ENCODE results near the gene KDM2B.

The KDM2B gene

DNA sequence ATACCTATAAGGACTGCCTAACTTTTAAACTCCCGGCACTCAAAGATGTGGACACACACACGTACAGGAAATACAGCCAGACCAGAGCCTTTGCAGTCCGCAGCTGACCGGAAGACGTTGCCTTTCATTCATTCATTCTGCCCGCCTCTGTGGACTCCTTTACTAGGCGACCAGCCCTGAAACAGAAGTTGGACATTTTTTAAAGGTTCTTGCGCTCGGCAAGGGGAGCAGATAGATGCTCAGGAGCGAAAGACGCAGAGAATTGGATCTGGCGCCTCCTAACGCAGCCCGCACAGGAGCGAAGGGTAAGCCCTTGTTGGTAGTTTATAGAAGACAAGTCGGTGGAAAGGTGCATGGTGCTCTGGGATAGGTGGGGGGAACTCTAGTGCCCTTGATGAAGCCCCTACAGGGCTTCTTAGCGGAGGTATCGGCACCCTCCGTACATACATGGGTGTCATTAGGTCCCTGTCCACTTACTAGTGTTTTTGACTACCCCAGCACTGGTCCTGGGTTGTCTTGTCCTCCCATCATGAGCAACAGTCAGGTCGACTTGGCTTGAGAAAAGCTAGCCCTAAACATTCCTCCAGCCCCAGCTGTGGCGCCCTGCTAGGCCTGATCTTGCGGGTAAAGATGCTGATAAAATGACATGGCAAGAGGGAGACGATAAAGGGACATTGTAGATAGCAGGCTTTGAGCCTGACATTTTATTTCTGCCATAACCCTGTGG, at the start of gene KDM2B:
Gene KDM2B (minus strand): TSS at position 65 of the 727 bp plus-strand sequence. CDS start 112 bp downstream, outside the sequence.
- no peak for DNase-seq (ENCODE audit: low read depth in 2 of 2)

DNA sequence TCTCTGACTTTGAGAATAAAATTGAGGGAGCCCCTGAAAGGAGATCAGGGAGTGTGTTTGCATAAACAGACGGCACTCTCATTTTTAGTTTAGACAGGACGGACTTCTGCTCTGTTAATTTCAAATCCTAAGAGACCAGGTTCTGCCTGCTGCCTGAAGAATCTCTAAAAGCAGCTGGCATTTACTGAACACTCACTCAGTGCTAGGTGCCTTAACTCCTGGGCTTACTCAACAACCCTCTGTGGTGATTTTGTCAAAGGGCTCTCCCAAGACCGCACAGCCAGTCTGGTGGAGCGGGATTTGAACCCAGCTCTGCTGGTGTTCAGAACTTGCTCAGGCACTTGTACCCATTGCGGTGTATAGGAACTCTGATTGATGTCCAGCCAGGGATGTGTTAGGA, 47.7 kb upstream of the KDM2B start:
- no peak for DNase-seq (ENCODE audit: low read depth in 2 of 2)

- DNase-seq (ENCODE audit: low read depth in 2 of 2) = no peak
These were observed 47.2 kb upstream of the KDM2B start for GRCh38 chr12:121628037-121628436.

DNA sequence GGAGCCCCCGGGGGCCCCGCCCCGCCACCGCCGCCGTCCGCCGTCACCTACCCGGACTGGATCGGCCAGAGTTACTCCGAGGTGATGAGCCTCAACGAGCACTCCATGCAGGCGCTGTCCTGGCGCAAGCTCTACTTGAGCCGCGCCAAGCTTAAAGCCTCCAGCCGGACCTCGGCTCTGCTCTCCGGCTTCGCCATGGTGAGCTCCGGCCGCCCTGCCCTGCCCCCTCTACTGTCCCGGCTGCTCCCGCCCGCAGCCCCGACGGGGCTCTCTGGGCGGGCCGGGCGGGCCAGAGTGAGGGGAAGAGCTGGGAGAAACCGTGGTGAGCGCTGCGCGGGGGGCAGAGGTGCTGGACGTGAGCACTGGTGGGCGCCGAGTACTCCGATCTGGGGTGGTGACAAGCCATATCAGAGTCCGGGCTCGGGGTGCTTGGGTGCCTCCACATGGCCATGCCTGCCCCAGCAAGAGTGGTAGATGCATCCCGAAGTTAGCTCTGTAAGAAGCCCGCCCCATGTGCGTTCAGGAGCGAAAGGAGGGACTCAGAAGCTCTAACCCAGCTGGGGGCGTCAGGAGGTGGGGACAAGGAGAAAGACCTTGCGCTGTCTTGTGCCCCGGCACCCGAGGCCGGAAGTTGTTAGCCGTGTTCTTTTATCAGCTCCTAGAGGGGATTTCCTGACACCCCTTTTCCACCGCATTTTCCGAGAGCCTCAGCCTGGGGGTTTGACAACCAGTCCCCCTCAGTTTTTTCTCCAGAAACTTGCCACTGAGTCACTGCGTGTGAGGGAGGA, 46.2 kb upstream of the KDM2B start:
- peak; percentile 86 to 92 for DNase-seq (ENCODE audit: low read depth in 2 of 2)

DNA sequence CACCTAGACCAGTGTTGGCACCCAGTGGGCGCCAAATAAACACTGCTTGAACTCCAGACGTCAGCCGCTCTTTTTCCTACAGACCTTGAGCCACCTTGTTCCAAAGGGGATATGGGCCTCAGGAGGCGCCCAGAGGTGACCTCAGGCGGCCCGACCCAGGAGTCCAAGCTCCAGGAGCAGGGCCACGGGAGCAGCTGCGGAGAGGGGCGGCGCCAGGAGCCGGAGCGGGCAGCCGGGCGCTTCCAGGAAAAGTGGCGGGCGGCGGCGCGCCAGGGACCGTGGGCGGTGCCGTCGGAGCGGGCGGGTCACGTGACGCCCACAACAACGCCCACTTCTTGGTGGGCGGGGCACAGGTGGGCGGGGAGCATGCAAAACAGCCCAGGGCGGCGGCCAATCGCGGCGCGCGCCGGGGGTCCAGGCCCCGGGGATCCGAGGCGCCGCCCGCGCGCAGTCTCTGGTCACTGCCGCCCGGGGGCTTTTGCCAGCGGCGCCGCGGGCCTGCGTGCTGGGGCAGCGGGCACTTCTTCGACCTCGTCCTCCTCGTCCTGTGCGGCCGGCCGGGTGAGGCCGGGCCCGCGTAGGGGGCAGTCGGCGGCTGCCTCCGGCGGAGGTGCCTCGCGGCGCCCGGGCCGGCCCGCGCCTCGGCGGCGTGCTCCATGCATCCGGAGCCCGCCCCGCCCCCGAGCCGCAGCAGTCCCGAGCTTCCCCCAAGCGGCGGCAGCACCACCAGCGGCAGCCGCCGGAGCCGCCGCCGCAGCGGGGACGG, 45.4 kb upstream of the KDM2B start, which contains the start of gene ORAI1:
Gene ORAI1 (plus strand): TSS at position 444 of the 766 bp plus-strand sequence.
- DNase-seq (ENCODE audit: low read depth in 2 of 2) = peak; percentile 97 to 98

DNA sequence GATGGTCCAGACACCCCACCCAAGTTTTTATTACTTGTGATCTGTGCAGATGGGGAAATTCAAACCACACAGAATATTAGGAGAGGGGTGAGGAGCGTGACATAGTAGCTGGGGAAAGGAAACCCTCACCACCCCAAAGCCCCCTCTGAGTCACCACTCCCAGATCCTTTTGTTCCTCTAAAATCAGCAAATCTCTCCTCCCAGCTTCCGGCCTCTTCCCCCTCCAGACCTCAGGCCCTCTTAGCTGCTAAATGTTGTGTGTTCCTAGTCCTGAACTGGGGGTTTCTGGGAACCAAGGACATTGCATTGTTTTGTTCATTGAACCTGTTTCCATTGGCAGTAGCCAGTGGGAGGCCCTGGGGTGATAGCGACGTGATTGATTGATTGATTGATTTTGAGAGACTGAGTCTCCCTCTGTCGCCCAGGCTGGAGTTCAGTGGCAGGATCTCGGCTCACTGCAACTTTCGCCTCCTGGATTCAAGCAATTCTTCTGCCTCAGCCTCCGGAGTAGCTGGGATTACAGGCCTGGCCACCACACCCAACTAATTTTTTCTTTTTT, 39.6 kb upstream of the KDM2B start:
- DNase-seq (ENCODE audit: low read depth in 2 of 2) = no peak

DNA sequence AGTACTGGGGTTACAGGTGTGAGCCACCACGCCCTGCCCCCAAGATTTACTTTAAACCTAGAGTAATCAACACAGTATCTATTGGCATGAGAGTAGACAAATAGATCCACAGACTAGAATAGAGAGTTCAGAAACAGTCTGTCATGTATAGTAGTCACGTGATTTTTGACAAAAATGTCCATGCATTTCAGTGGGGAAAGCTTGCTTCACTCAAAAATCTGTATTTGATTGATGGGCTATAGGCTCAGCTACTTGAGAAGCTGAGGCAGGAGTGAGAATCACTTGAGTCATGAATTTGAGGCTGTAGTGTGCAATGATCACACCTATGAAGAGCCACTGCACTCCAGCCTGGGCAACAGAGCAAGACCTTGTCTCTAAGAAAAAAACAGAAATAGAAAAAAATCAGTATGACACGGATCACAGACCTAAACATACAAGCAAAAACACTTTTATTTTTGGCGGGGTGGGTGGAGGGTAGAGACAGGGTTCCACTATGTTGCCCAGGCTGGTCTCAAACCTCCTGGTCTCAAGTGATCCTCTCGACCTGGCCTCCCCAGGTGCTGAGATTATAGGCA, 37.9 kb upstream of the KDM2B start:
- DNase-seq (ENCODE audit: low read depth in 2 of 2) = no peak

DNA sequence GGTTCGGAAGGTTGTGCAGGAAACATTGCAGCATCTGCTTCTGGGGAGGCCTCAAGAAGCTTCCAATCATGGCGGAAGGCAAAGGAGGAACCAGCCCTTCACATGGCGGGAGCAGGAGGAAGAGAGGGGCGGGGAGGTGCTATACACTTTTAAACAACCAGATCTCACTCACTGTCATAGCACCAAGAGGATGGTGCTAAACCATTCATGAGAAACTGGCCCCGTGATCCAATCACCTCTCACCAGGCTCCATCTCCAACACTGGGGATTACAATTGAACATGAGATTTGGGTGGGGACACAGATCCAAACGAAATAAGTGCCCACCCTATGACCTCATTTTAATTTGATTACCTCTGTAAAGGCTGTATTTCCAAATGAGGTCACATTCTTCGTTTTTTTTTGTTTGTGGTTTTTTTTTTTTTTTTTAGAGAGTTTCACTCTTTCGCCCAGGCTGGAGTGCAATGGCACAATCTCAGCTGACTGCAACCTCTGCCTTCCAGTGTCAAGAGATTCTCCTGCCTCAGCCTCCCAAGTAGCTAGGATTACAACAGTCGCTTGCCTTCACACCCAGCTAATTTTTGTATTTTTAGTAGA, 34.1 kb upstream of the KDM2B start:
- no peak for DNase-seq (ENCODE audit: low read depth in 2 of 2)

DNA sequence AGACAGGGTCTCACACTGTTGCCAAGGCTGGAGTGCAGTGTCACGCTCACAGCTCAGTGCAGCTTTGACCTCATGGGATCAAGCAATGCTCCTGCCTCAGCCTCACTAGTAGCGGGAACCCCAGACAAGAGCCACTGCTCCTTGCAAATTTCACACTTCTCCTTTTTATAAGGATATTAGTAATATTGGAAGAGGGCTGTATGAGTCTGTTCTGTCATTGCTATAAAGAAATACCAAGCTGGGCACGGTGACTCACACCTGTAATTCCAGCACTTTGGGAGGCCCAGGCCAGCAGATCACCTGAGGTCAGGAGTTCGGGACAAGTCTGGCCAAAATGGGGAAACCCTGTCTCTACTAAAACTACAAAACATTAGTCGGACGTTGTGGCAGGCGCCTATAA, 32.6 kb upstream of the KDM2B start:
- DNase-seq (ENCODE audit: low read depth in 2 of 2) = no peak

DNA sequence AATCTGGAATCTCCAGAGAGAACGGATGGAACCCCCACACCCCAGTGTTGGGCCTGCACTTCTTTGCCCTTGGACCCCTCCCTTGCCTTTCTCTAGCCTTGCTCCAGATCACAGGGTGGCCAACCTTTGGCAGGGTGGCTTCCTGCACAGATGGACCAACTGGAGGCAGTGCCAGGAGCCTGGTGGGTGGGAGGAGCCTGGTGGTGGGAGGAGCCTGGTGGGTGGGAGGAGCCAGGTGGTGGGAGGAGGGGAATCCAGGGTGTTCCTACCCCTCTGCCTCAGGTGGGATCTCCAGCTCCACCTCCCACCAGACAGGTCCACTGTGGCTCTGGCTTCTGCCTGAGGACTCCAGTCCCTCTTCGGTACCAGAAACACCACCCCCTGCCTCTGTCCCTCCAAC, 30.5 kb upstream of the KDM2B start:
- no peak for DNase-seq (ENCODE audit: low read depth in 2 of 2)

DNA sequence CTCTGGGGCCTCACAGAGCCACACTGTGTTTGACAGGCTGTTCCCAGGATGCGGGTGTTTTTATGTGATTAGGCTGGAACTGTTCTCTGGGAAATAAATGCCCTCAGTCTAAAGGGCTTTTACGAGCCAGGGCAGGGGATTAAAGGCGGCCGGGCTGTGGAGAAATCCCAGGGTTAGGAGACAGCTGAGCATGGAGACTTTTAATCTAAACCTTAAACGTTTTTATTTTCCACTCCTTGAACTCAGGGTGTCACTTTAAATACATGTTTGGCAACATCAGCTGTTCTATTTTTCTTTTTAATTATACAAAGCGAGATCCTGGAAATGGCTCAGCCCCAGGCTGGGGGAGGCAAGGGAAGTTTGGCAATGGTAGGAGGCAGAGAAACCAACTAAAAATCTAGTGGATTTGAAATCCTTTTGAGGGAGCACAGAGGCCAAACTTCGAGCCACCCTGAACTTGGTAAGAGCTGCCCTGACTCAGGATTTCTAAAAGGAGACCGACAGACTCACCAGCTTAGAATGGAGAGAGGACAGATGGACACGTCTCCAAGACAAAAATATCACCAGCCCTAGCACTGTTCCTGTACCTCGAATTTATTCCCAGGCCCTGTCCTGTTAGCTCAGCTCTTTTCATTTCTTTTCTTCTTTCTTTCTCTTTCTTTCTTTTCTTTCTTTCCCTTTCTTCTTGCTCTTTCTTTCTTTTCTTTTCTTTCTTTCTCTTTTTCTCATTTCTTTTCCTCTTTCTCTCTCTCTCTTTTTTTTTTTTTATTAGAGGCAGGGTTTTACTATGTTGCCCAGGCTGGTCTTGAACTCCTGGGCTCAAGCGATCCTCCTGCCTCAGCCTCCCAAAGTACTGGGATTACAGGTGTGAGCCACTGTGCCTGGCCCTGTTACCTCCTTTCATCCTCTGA, 29.7 kb upstream of the KDM2B start:
- no peak for DNase-seq (ENCODE audit: low read depth in 2 of 2)

GRCh38 chr12:121608301-121608700, 27.5 kb upstream of the KDM2B start:
- no peak for DNase-seq (ENCODE audit: low read depth in 2 of 2)

- no peak for DNase-seq (ENCODE audit: low read depth in 2 of 2)
These were observed 22.8 kb upstream of the KDM2B start for GRCh38 chr12:121603581-121603980.

DNA sequence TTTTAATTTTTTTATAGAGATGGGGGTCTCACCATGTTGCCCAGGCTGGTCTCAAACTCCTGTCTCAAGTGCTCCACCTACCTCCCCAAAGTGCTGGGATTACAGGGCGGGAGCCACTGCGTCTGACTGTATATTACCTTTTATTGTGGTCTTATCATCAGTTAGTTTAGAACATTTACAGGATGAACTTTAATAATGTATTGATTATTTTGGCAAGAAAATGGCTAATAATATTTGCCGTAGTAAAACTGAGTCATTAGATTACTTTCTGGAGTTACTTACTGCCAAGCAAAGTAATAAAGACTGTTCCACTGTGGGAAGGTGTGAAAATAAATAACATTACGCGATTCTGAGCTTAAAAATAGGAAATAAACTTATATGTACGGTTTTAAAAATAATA, 21.9 kb upstream of the KDM2B start:
- no peak for DNase-seq (ENCODE audit: low read depth in 2 of 2)

GRCh38 chr12:121600702-121601336, 20.0 kb upstream of the KDM2B start:
- DNase-seq (ENCODE audit: low read depth in 2 of 2) = no peak

DNA sequence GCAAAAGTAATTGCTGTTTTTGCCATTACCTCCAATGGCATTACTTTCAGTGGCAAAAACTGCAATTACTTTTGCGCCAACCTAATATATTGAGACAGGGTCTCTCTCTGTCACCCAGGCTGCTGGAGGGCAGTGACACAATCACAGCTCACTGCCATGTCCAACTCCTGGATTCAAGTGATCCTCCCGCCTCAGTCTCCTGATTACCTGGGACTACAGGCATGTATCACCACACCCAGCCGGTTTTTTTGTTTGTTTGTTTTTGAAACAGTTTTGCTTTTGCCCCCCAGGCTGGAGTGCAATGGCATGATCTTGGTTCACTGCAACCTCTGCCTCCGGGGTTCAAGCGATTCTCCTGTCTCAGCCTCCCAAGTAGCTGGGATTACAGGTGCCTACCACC, 15.7 kb upstream of the KDM2B start:
- DNase-seq (ENCODE audit: low read depth in 2 of 2) = no peak

- DNase-seq (ENCODE audit: low read depth in 2 of 2) = no peak
These were observed 14.7 kb upstream of the KDM2B start for GRCh38 chr12:121595520-121595919.

- no peak for DNase-seq (ENCODE audit: low read depth in 2 of 2)
These were observed 11.5 kb upstream of the KDM2B start for GRCh38 chr12:121592320-121592719.

GRCh38 chr12:121590476-121591143, 9.8 kb upstream of the KDM2B start:
- DNase-seq (ENCODE audit: low read depth in 2 of 2) = peak; percentile 55 to 64

All from stimulated activated CD8-positive, alpha-beta memory T cell treated with anti-CD3 and anti-CD28 coated beads, Interleukin-15, amount 100 ng/mL, for 48 hours (primary cell).